ES-I3 (cell line): ENCODE data around the gene WASHC4.

Experiments used
- H3K36me3 ChIP-seq: 2 replicates; pipeline ENCODE4 v1.6.1; 2013; ENCODE audit warnings: mild to moderate bottlenecking, low read length, control low read depth, moderate library complexity; ENCODE audit not compliant: insufficient read depth
- H3K4me1 ChIP-seq: 2 replicates; pipeline ENCODE4 v1.6.1; 2013; ENCODE audit warnings: mild to moderate bottlenecking, control low read depth, low read length; ENCODE audit not compliant: insufficient read depth
- H3K9ac ChIP-seq: 2 replicates; pipeline ENCODE4 v1.6.1; 2013; ENCODE audit warnings: low read depth, mild to moderate bottlenecking, low read length, moderate library complexity
- H3K9me3 ChIP-seq: 2 replicates; pipeline ENCODE4 v1.6.1; 2013; ENCODE audit warnings: mild to moderate bottlenecking, low read length, moderate library complexity; ENCODE audit not compliant: control insufficient read depth, insufficient read depth

WASHC4 gene

GRCh38 chr12:105196090-105196489, 88.6 kb downstream of the WASHC4 start:
- no peaks in the 10 kb centered on the region for H3K9me3 ChIP-seq
- H3K36me3 ChIP-seq = peaks cover 17% of the 10 kb centered on the region
- peaks cover 7% of the 10 kb centered on the region for H3K4me1 ChIP-seq
- no peak overlapping the region for H3K9ac ChIP-seq

GRCh38 chr12:105198961-105199360, 91.4 kb downstream of the WASHC4 start:
- Histone ChIP-seq H3K9me3 (no peaks in the 10 kb centered on the region), H3K4me1 (peaks cover 7% of the 10 kb centered on the region), H3K9ac (no peak overlapping the region), H3K36me3 (peaks cover 8% of the 10 kb centered on the region)

- peaks cover 10% of the 10 kb centered on the region for H3K36me3 ChIP-seq
- H3K4me1 ChIP-seq = peaks cover 7% of the 10 kb centered on the region
- H3K9me3 ChIP-seq = no peaks in the 10 kb centered on the region
- no peak overlapping the region for H3K9ac ChIP-seq
These were observed 92.9 kb downstream of the WASHC4 start for GRCh38 chr12:105200385-105200784.

DNA sequence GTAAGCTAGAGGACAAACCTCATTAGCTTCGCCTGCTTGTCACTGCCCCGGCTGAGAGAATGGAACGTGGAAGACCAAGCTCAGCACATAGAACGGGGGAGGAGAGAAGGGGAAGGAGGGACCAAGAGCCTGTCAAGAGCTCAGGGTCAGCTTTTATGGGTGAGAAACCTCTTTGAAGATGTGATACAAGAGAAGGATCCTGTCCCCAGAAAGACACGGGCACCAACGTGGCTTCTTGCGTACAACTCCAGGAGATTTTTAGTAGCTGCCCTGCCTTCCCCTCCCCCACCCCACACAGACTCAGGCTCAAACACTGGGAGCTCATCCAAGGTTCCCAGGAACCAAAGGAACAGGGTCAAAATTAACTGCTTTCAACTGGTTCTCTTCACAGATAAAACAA, 93.8 kb downstream of the WASHC4 start:
- peaks cover 10% of the 10 kb centered on the region for H3K36me3 ChIP-seq

GRCh38 chr12:105202202-105202601, 94.7 kb downstream of the WASHC4 start:
- Histone ChIP-seq H3K9me3 (no peaks in the 10 kb centered on the region), H3K4me1 (peaks cover 7% of the 10 kb centered on the region), H3K36me3 (peaks cover 9% of the 10 kb centered on the region), H3K9ac (no peak overlapping the region)

More for the DNA sequence above, 93.8 kb downstream of the WASHC4 start:
- Histone ChIP-seq H3K9me3 (no peaks in the 10 kb centered on the region), H3K4me1 (peaks cover 7% of the 10 kb centered on the region), H3K9ac (no peak overlapping the region)

DNA sequence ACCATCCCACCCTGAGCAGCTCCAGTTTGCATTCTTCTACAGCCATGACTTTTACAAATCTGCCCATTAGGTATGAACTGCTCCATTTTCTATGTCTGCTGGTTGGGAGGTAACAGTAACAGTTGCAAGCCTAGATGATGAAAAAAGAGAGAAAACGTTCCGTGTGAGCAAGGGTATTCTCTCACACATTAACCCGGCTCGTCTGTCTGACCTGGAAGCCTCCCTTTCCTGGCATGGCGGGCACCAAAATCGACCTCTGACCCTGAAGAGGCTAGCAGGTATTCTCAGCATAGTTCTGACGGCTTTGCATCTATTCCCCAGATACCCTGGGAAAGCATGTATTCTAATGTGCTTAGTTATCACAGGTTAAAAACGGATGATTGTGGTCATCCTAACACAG, 96.6 kb downstream of the WASHC4 start:
- H3K9me3 ChIP-seq = no peaks in the 10 kb centered on the region
- H3K36me3 ChIP-seq = peaks cover 5% of the 10 kb centered on the region
- H3K9ac ChIP-seq = no peak overlapping the region
- H3K4me1 ChIP-seq = peaks cover 7% of the 10 kb centered on the region

DNA sequence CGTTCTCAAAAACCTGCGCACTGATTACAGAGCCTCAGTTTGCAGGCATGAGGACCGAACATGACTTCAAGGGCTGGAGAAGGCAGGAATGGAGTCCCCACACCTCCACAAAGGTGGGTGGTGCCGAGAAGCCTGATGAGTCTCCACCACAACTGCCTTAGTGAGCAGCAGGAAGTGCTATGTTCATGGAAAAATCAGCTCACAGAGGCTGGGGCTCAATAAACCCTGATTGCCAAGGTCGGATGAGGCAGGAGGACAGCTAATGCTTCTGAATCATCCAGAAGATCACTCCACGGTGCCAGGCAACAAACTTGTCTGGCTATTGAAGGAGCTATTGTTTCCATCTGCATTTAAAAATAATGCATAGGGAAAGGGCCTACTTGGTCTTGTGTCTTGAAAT, 97.4 kb downstream of the WASHC4 start:
- Histone ChIP-seq H3K9me3 (no peaks in the 10 kb centered on the region), H3K4me1 (peaks cover 3% of the 10 kb centered on the region; the same call in 1 of the 2 replicates), H3K36me3 (peaks cover 5% of the 10 kb centered on the region), H3K9ac (no peak overlapping the region)

- no peak overlapping the region for H3K9ac ChIP-seq
- peaks cover 5% of the 10 kb centered on the region; the same call in 1 of the 2 replicates for H3K36me3 ChIP-seq
- H3K4me1 ChIP-seq = no peaks in the 10 kb centered on the region
- no peaks in the 10 kb centered on the region for H3K9me3 ChIP-seq
These were observed 98.0 kb downstream of the WASHC4 start for GRCh38 chr12:105205322-105206048.

GRCh38 chr12:105206686-105207374, 99.3 kb downstream of the WASHC4 start:
- Histone ChIP-seq H3K9me3 (no peaks in the 10 kb centered on the region), H3K36me3 (peaks cover 5% of the 10 kb centered on the region; the same call in 1 of the 2 replicates), H3K9ac (no peak overlapping the region), H3K4me1 (no peaks in the 10 kb centered on the region)

GRCh38 chr12:105209091-105209490, 101.6 kb downstream of the WASHC4 start:
- Histone ChIP-seq H3K9ac (no peak overlapping the region), H3K9me3 (no peaks in the 10 kb centered on the region), H3K36me3 (peaks cover 5% of the 10 kb centered on the region; the same call in 1 of the 2 replicates), H3K4me1 (0 out of 2 replicates have a peak, but pooled peaks cover 5% of the 10 kb centered on the region)

DNA sequence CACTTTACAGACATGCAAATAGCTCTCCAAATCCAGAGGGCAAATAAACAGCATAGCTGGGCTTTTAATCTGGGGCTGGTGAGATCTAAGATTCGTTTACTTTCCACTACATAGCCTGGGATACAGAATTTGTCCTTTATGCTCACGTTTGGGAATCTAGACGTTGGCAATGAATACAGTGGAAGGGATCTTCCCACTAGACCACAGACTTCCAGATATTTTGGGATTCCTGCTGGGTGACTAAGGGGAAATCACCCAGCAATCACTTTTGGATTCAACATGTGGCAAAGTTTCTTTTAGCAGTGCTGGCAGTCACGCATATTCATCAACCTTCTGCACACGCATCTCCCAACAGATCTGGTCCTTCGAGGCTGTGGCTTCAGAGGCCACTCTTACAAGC, 104.9 kb downstream of the WASHC4 start:
- Histone ChIP-seq H3K9ac (no peak overlapping the region), H3K4me1 (peaks cover 8% of the 10 kb centered on the region), H3K9me3 (no peaks in the 10 kb centered on the region), H3K36me3 (no peaks in the 10 kb centered on the region; the same call in 1 of the 2 replicates)

GRCh38 chr12:105214148-105214547, 106.6 kb downstream of the WASHC4 start:
- Histone ChIP-seq H3K36me3 (no peaks in the 10 kb centered on the region; the same call in 1 of the 2 replicates), H3K4me1 (peaks cover 8% of the 10 kb centered on the region), H3K9ac (no peak overlapping the region), H3K9me3 (no peaks in the 10 kb centered on the region)

DNA sequence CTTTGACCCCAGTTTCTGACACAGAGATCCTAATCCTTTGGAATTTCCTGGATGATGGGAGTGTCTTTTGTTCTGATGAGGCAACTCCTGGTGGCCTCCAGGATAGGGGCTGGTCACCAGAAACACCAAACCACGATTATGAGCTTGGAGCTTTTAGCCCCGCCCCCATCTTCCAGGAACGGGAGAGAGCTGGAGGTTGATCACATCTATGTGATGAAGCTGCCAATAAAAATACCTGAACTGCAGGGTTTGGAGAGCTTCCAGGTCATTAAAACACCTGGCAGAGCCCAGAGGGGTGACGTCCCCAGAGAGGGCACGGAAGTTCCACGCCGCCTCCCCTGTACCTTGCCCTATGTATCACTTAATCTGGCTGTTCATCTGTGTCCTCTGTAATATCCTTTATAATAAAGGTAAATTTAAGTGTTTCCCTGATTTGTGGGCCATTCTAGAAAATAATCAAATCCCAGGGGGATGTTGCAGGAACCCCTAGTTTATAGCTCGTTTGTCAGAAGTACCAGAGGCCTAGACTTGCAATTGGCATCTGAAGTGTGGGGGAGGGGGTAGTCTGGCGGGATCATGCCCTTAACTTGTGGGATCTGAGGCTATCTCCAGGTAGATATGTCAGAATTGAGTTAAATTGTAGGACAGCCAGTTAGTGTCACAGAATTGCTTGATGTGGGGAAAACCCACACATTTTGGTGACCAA, 107.3 kb downstream of the WASHC4 start:
- H3K36me3 ChIP-seq = no peaks in the 10 kb centered on the region; the same call in 1 of the 2 replicates
- no peak overlapping the region for H3K9ac ChIP-seq

DNA sequence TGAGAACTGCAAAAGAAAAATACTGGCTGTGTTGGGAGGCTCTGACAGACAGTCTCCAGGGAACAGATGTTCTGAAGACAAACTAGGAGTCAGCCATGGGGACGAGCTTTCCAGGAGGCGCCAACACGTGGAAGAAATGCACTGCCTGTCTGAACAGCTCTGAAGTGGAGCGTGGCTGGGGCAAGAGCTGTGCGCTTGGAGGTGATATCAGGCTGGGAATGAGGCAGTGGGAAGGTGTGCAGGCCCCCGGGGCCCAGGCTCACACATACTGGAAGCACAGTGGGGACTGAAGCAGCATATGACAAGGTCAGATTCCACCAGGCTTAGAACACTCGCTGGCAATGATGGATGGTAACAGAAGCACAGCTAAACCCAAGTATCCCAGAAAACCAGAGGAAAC, 110.9 kb downstream of the WASHC4 start:
- H3K4me1 ChIP-seq = peaks cover 3% of the 10 kb centered on the region
- no peaks in the 10 kb centered on the region for H3K9me3 ChIP-seq
- no peaks in the 10 kb centered on the region; the same call in 1 of the 2 replicates for H3K36me3 ChIP-seq
- H3K9ac ChIP-seq = no peak overlapping the region

More for the DNA sequence above, 107.3 kb downstream of the WASHC4 start:
- no peaks in the 10 kb centered on the region for H3K9me3 ChIP-seq
- H3K4me1 ChIP-seq = peaks cover 8% of the 10 kb centered on the region
